IMR-90 (cell line): Measurements from ENCODE around the gene STKLD1. TPM values are rescaled to one million over a fixed set of nuclear protein-coding genes. Genes with fewer than 3 reads are reported as not detected.
"Not testable (repeated sequence)": the region's sequence is repeated elsewhere in the genome, so short reads cannot be mapped to it uniquely, and the experiment has no call there.

Source experiments
- ATAC-seq: fragments of 200-7000 bp; cut with Tn5 transposase; 2 replicates; pipeline ENCODE4 v1.9.1; 2020; ENCODE audit warnings: low read depth, mild to moderate bottlenecking, moderate library complexity
- BruUV-seq: library from RNA; stranded (reverse); fragments of 400-500 nt; replicated peaks from 2 replicates; lab custom pipeline; 2021; lab: Mats Ljungman, UMichigan
- CTCF ChIA-PET: fragments of 300-600 bp; formaldehyde crosslinking; extraction: SDS; loops from one replicate; lab custom pipeline; 2021; ENCODE audit warnings: antibody characterized with exemption; lab: Yijun Ruan, JAX
- POLR2A ChIA-PET: fragments of 300-600 bp; sonication (Branson Sonifier 250); formaldehyde crosslinking; loops from one replicate; lab custom pipeline; 2022; ENCODE audit warnings: antibody characterized with exemption; ENCODE audit not compliant: unreplicated experiment; lab: Charles Lee
- DNase-seq: peaks from one replicate; pipeline ENCODE4 v3.0.0; 2013
- H2AFZ ChIP-seq: replicated peaks from 2 replicates; pipeline ENCODE3; 2013; ENCODE audit warnings: low read length, mild to moderate bottlenecking; ENCODE audit not compliant: poor library complexity
- H2AK5ac ChIP-seq: 2 replicates; pipeline ENCODE4 v1.6.1; 2013; ENCODE audit warnings: low read depth, low read length, inconsistent platforms
- H2AK9ac ChIP-seq: replicated peaks from 2 replicates; pipeline ENCODE3; 2013; ENCODE audit warnings: mild to moderate bottlenecking, low read depth, low read length, moderate library complexity; ENCODE audit not compliant: poor library complexity
- H2BK120ac ChIP-seq: 2 replicates; pipeline ENCODE4 v1.6.1; 2013; ENCODE audit warnings: low read depth, low read length, inconsistent platforms
- H2BK15ac ChIP-seq: 3 replicates; pipeline ENCODE4 v1.6.1; 2013; ENCODE audit warnings: low read depth, low read length, inconsistent platforms
- H2BK20ac ChIP-seq: 2 replicates; pipeline ENCODE4 v1.6.1; 2013; ENCODE audit warnings: low read depth, mild to moderate bottlenecking, inconsistent platforms, low read length, moderate library complexity
- H2BK5ac ChIP-seq: 2 replicates; pipeline ENCODE4 v1.6.1; 2013; ENCODE audit warnings: mild to moderate bottlenecking, low read depth, low read length, inconsistent platforms; ENCODE audit not compliant: poor library complexity, severe bottlenecking
- H3K14ac ChIP-seq: replicated peaks from 2 replicates; pipeline ENCODE4 v1.6.1; 2013; ENCODE audit warnings: low read depth, low read length, inconsistent platforms
- H3K18ac ChIP-seq: 2 replicates; pipeline ENCODE4 v1.6.1; 2013; ENCODE audit warnings: low read depth, low read length, control low read depth
- H3K23ac ChIP-seq: 2 replicates; pipeline ENCODE4 v1.6.1; 2013; ENCODE audit warnings: low read depth, low read length, inconsistent platforms
- H3K27ac ChIP-seq: 2 replicates; pipeline ENCODE4 v1.5.1; 2013; ENCODE audit warnings: mild to moderate bottlenecking, control low read depth, low read length; ENCODE audit not compliant: insufficient read depth
- H3K27me3 ChIP-seq: 2 replicates; pipeline ENCODE4 v1.6.1; 2013; ENCODE audit warnings: low read length; ENCODE audit not compliant: control insufficient read depth, insufficient read depth
- H3K36me3 ChIP-seq: 2 replicates; pipeline ENCODE4 v1.6.1; 2013; ENCODE audit warnings: low read length, mixed read lengths; ENCODE audit not compliant: control insufficient read depth, insufficient read depth
- H3K4ac ChIP-seq: 2 replicates; pipeline ENCODE4 v1.6.1; 2013; ENCODE audit warnings: low read depth, low read length, inconsistent platforms
- H3K4me1 ChIP-seq: 2 replicates; pipeline ENCODE4 v1.6.1; 2013; ENCODE audit warnings: low read length, mixed read lengths; ENCODE audit not compliant: control insufficient read depth, insufficient read depth
- H3K4me2 ChIP-seq: 2 replicates; pipeline ENCODE4 v1.6.1; 2013; ENCODE audit warnings: low read depth, mild to moderate bottlenecking, control low read depth, low read length, moderate library complexity
- H3K4me3 ChIP-seq: 2 replicates; pipeline ENCODE4 v1.5.1; 2013; ENCODE audit warnings: low read depth, mild to moderate bottlenecking, control low read depth, low read length, moderate library complexity; ENCODE audit not compliant: insufficient read depth
- H3K56ac ChIP-seq: 2 replicates; pipeline ENCODE4 v1.6.1; 2013; ENCODE audit warnings: low read length, inconsistent platforms; ENCODE audit not compliant: insufficient read depth; ENCODE audit errors: extremely low read depth
- H3K79me1 ChIP-seq, 2 experiments: 2 replicates each; pipeline ENCODE4 v1.6.1; 2013; ENCODE audit warnings: low read length in 2 of 2, inconsistent platforms in 1 of 2, low read depth in 1 of 2
- H3K9ac ChIP-seq: 2 replicates; pipeline ENCODE4 v1.6.1; 2013; ENCODE audit warnings: low read depth, low read length, control low read depth
- H3K9me1 ChIP-seq: 2 replicates; pipeline ENCODE4 v1.6.1; 2013; ENCODE audit warnings: low read length, inconsistent platforms; ENCODE audit not compliant: insufficient read depth
- H3K9me3 ChIP-seq: 2 replicates; pipeline ENCODE4 v1.6.1; 2013; ENCODE audit warnings: low read length; ENCODE audit not compliant: control insufficient read depth, insufficient read depth
- H4K20me1 ChIP-seq: 2 replicates; pipeline ENCODE4 v1.6.1; 2013; ENCODE audit warnings: low read length, inconsistent platforms; ENCODE audit not compliant: insufficient read depth
- H4K5ac ChIP-seq: 2 replicates; pipeline ENCODE4 v1.6.1; 2013; ENCODE audit warnings: mild to moderate bottlenecking, low read depth, low read length, control low read depth
- H4K8ac ChIP-seq, 2 experiments: 2 replicates each; pipeline ENCODE4 v1.6.1; 2013; ENCODE audit warnings: low read depth in 2 of 2, low read length in 2 of 2, control low read depth in 1 of 2, inconsistent platforms in 1 of 2
- H4K91ac ChIP-seq: 2 replicates; pipeline ENCODE4 v1.6.1; 2013; ENCODE audit warnings: low read depth, low read length, inconsistent platforms; ENCODE audit not compliant: insufficient read depth
- WGBS, 2 experiments: methylation state at CpG; one replicate each; pipeline versions ENCODE4 v1.1.5 to v1.1.7; 2013; ENCODE audit warnings: missing lambda C conversion rate in 2 of 2; ENCODE audit not compliant: insufficient read length in 1 of 2; ENCODE audit errors: extremely low coverage in 2 of 2; 5-methylcytosine and 5-hydroxymethylcytosine counted together
- dilution Hi-C: fragments of 300-500 bp; cut with HindIII; formaldehyde crosslinking; loops from one replicate; pipeline ENCODE4 v1.14.3; 2018; ENCODE audit warnings: low sequenced_read_pairs; ENCODE audit not compliant: unreplicated experiment
- in situ Hi-C: fragments of 300-500 bp; cut with MboI; formaldehyde crosslinking; loops from 3 replicates; pipeline ENCODE4 v1.14.3; 2019; ENCODE audit warnings: low sequenced_read_pairs, inconsistent platforms, mixed read lengths
- intact Hi-C: fragments of 100-400 bp; cut with micrococcal nuclease; formaldehyde crosslinking; loops from 2 replicates; pipeline ENCODE4 v1.10.0; 2022
- polyA plus RNA-seq, 3 experiments: library from polyadenylated mRNA; depleted of rRNA; stranded (reverse); fragments of >200 nt; gene quantifications; 2 replicates each; pipeline ENCODE4 v1.2.3, GENCODE V29; 2012; ENCODE audit warnings: low replicate concordance in 1 of 3
- total RNA-seq: library from RNA; depleted of rRNA; stranded (reverse); fragments of >200 nt; gene quantifications from 2 replicates; pipeline ENCODE4 v1.2.3, GENCODE V29; 2012

Gene STKLD1
- total and polyA plus RNA-seq, 2 of the 4 experiments (the other 2 are of a cell fraction): 0.54 to 0.65 TPM

DNA sequence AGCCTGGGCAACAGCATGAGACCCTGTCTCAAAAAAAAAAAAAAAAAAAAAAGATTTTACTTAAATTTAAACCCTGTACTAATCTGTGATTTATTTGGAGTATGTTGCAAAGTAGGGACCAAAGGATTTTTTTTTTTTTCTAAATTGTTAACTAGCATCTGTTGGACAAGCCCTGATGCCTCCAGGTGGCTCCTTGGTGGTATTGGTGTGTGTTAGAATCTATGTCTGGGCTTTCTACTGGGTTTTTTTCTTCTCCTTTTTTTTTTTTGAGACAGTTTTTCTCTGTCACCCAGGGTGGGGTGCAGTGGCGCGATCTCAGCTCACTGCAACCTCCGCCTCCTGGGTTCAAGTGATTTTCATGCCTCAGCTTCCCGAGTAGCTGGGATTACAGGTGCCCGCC lies 75.7 kb downstream of the STKLD1 start:
- H3K36me3 ChIP-seq, H2BK15ac ChIP-seq, H4K20me1 ChIP-seq, BruUV-seq, H3K9me3 ChIP-seq, H3K4ac ChIP-seq, ATAC-seq, intact Hi-C loops, H3K79me1 ChIP-seq, H4K91ac ChIP-seq, H2AK5ac ChIP-seq, H3K18ac ChIP-seq, H2BK20ac ChIP-seq, POLR2A ChIA-PET, H3K27ac ChIP-seq, DNase-seq, dilution Hi-C loops, H2AK9ac ChIP-seq, H2BK120ac ChIP-seq, H3K4me2 ChIP-seq, H2BK5ac ChIP-seq, in situ Hi-C loops, H3K23ac ChIP-seq, H4K8ac ChIP-seq, H3K27me3 ChIP-seq, H3K4me1 ChIP-seq, CTCF ChIA-PET, H4K5ac ChIP-seq, H3K56ac ChIP-seq, H2AFZ ChIP-seq, H3K9ac ChIP-seq, H3K4me3 ChIP-seq, H3K9me1 ChIP-seq, H3K14ac ChIP-seq: not testable (repeated sequence)
- WGBS, 2 experiments: no CpG with 5 or more reads among the region's 5 CpGs
